ENCODE measurements around the gene MRPS31.
A peak's percentile ranks its signal among the peaks of the same experiment; 100 is the strongest.
"Not testable (repeated sequence)": the region's sequence is repeated elsewhere in the genome, so short reads cannot be mapped to it uniquely, and the experiment has no call there.

Gene MRPS31

GRCh38 chr13:40794414-40795368 lies 23.7 kb upstream of the MRPS31 start:
- Histone ChIP-seq H3K36me3 (no peaks in the 10 kb centered on the region), H3K9me3 (ENCODE audit: severe bottlenecking) (no peaks in the 10 kb centered on the region), H3K4me3 (ENCODE audit: low read depth, low read length) (no peak overlapping the region), H3K27ac (no peak overlapping the region), H3K27me3 (ENCODE audit: insufficient read depth, low read depth, severe bottlenecking) (no peaks in the 10 kb centered on the region)
- DNase-seq: no peak
- TF ChIP-seq CTCF (IDR thresholded peaks at IDR 0.05; ENCODE audit: low read depth, low read length): no peak

GRCh38 chr13:40793339-40793738 lies 22.3 kb upstream of the MRPS31 start:
- Histone ChIP-seq H3K27ac (no peak overlapping the region), H3K9me3 (ENCODE audit: severe bottlenecking) (no peaks in the 10 kb centered on the region), H3K4me3 (ENCODE audit: low read depth, low read length) (no peak overlapping the region), H3K36me3 (no peaks in the 10 kb centered on the region), H3K27me3 (ENCODE audit: insufficient read depth, low read depth, severe bottlenecking) (no peaks in the 10 kb centered on the region)
- DNase-seq: no peak
- no peak for TF ChIP-seq CTCF (IDR thresholded peaks at IDR 0.05; ENCODE audit: low read depth, low read length)

- Histone ChIP-seq H3K36me3 (no peaks in the 10 kb centered on the region), H3K27me3 (ENCODE audit: insufficient read depth, low read depth, severe bottlenecking) (no peaks in the 10 kb centered on the region), H3K9me3 (ENCODE audit: severe bottlenecking) (no peaks in the 10 kb centered on the region), H3K27ac (no peak overlapping the region), H3K4me3 (ENCODE audit: low read depth, low read length) (no peak overlapping the region)
- DNase-seq: no peak
- TF ChIP-seq CTCF (IDR thresholded peaks at IDR 0.05; ENCODE audit: low read depth, low read length): no peak
Measured at GRCh38 chr13:40792284-40793051, 21.5 kb upstream of the MRPS31 start.

- Histone ChIP-seq H3K27ac (peak overlapping the region; percentile 67; the same call in 1 of the 2 replicates), H3K9me3 (ENCODE audit: severe bottlenecking) (no peaks in the 10 kb centered on the region), H3K27me3 (ENCODE audit: insufficient read depth, low read depth, severe bottlenecking) (no peaks in the 10 kb centered on the region), H3K36me3 (no peaks in the 10 kb centered on the region), H3K4me3 (ENCODE audit: low read depth, low read length) (peak overlapping the region; percentile 63)
- no peak for TF ChIP-seq CTCF (IDR thresholded peaks at IDR 0.05; ENCODE audit: low read depth, low read length)
- no peak for DNase-seq
Measured at GRCh38 chr13:40790154-40790616, 19.2 kb upstream of the MRPS31 start.

- no peaks in the 10 kb centered on the region for H3K36me3 ChIP-seq
- no peaks in the 10 kb centered on the region for H3K27me3 ChIP-seq (ENCODE audit: insufficient read depth, low read depth, severe bottlenecking)
- peak within 1 kb of the TSS; percentile 63 for H3K4me3 ChIP-seq (ENCODE audit: low read depth, low read length)
- TF ChIP-seq CTCF (IDR thresholded peaks at IDR 0.05; ENCODE audit: low read depth, low read length): peak; percentile 17; the same call in 1 of the 2 replicates
- peak within 1 kb of the TSS; percentile 67 for H3K27ac ChIP-seq
- DNase-seq: peak; percentile 69
- no peaks in the 10 kb centered on the region for H3K9me3 ChIP-seq (ENCODE audit: severe bottlenecking)
Measured at GRCh38 chr13:40789275-40790153, 18.5 kb upstream of the MRPS31 start, which contains the start of gene SLC25A15. SLC25A15 (plus strand) TSS chr13:40789611; CDS start chr13:40793227, 3,616 bp downstream.

GRCh38 chr13:40788540-40789274 lies 17.7 kb upstream of the MRPS31 start:
- not testable (repeated sequence) for H3K9me3 ChIP-seq (ENCODE audit: severe bottlenecking); H3K36me3 ChIP-seq; DNase-seq; H3K27me3 ChIP-seq (ENCODE audit: insufficient read depth, low read depth, severe bottlenecking)
- peak overlapping the region; percentile 67 for H3K27ac ChIP-seq
- H3K4me3 ChIP-seq (ENCODE audit: low read depth, low read length): peak overlapping the region; percentile 63

All from WERI-Rb-1 (cell line).